HG02973 (cell line): ENCODE measurements around the gene BCL10.

ENCODE experiments used
- ATAC-seq: cut with Tn5 transposase; IDR thresholded peaks from one replicate; pipeline ENCODE4 v1.9.1; 2021; ENCODE audit warnings: moderate library complexity; ENCODE audit not compliant: unreplicated experiment

The BCL10 gene

GRCh38 chr1:85276215-85276977 lies at the start of gene BCL10:
Gene BCL10, minus strand, starts transcription at chr1:85276632. Its CDS starts 280 bp downstream, at chr1:85276352.
- peak; percentile 98 for ATAC-seq

GRCh38 chr1:85325920-85326319 lies 49.5 kb upstream of the BCL10 start:
- ATAC-seq, result no peak

GRCh38 chr1:85323770-85324169 lies 47.3 kb upstream of the BCL10 start:
- no peak for ATAC-seq

- no peak for ATAC-seq
Observed at GRCh38 chr1:85322655-85323054, 46.2 kb upstream of the BCL10 start.

- ATAC-seq, result peak; percentile 53
Observed at GRCh38 chr1:85321237-85321964, 45.0 kb upstream of the BCL10 start.

- no peak for ATAC-seq
Observed at GRCh38 chr1:85320371-85321131, 44.1 kb upstream of the BCL10 start.

- ATAC-seq, result no peak
Observed at GRCh38 chr1:85319931-85320330, 43.5 kb upstream of the BCL10 start.

- no peak for ATAC-seq
Observed at GRCh38 chr1:85319491-85319890, 43.1 kb upstream of the BCL10 start.

- ATAC-seq, result no peak
Observed at GRCh38 chr1:85318217-85318616, 41.8 kb upstream of the BCL10 start.

- no peak for ATAC-seq
Observed at GRCh38 chr1:85317560-85317959, 41.1 kb upstream of the BCL10 start.

GRCh38 chr1:85316321-85316720 lies 39.9 kb upstream of the BCL10 start:
- ATAC-seq, result no peak

GRCh38 chr1:85315789-85316188 lies 39.4 kb upstream of the BCL10 start:
- no peak for ATAC-seq

- ATAC-seq, result no peak
Observed at GRCh38 chr1:85314726-85315125, 38.3 kb upstream of the BCL10 start.

- ATAC-seq, result no peak
Observed at GRCh38 chr1:85313888-85314696, 37.7 kb upstream of the BCL10 start.

- ATAC-seq, result no peak
Observed at GRCh38 chr1:85311818-85312217, 35.4 kb upstream of the BCL10 start.

GRCh38 chr1:85308833-85309350 lies 32.5 kb upstream of the BCL10 start:
- ATAC-seq, result no peak

- ATAC-seq, result peak; percentile 93
Observed at GRCh38 chr1:85307987-85308832, 31.8 kb upstream of the BCL10 start.

GRCh38 chr1:85306236-85306635 lies 29.8 kb upstream of the BCL10 start:
- ATAC-seq, result no peak

- no peak for ATAC-seq
Observed at GRCh38 chr1:85303440-85304162, 27.2 kb upstream of the BCL10 start.
